Hepatocyte (in vitro differentiated cells): Measurements from ENCODE around the gene KCND3. TPM values are rescaled to one million over a fixed set of nuclear protein-coding genes. Genes with fewer than 3 reads are reported as not detected.

Experiments
- DNase-seq: peaks from one replicate; pipeline ENCODE4 v3.0.0-alpha.2; 2016; ENCODE audit warnings: low spot score
- H2AFZ ChIP-seq: fragments of 200-600 bp; sonication (generic); 2 replicates; pipeline ENCODE4 v1.6.0; 2016; ENCODE audit warnings: antibody characterized with exemption, mild to moderate bottlenecking
- H3K27ac ChIP-seq: fragments of 200-600 bp; sonication (generic); 2 replicates; pipeline ENCODE4 v1.5.1; 2016; ENCODE audit warnings: mild to moderate bottlenecking
- H3K27me3 ChIP-seq: fragments of 200-600 bp; sonication (generic); 2 replicates; pipeline ENCODE4 v1.6.1; 2016
- H3K36me3 ChIP-seq: fragments of 200-600 bp; sonication (generic); replicated peaks from 2 replicates; pipeline ENCODE4 v1.5.1; 2016; ENCODE audit warnings: low read depth; ENCODE audit not compliant: insufficient read depth
- H3K4me1 ChIP-seq: fragments of 200-600 bp; sonication (generic); 2 replicates; pipeline ENCODE4 v1.5.1; 2016; ENCODE audit warnings: mild to moderate bottlenecking, moderate library complexity; ENCODE audit not compliant: insufficient read depth
- H3K4me2 ChIP-seq: fragments of 200-600 bp; sonication (generic); 2 replicates; pipeline ENCODE4 v1.6.0; 2016
- H3K4me3 ChIP-seq: fragments of 200-600 bp; sonication (generic); 2 replicates; pipeline ENCODE4 v1.5.1; 2016; ENCODE audit warnings: mild to moderate bottlenecking
- H3K79me2 ChIP-seq: fragments of 200-600 bp; sonication (generic); 2 replicates; pipeline ENCODE4 v1.6.0; 2017; ENCODE audit warnings: mild to moderate bottlenecking
- H3K9me2 ChIP-seq: fragments of 200-600 bp; sonication (generic); replicated peaks from 2 replicates; pipeline ENCODE4 v1.6.0; 2017; ENCODE audit warnings: mild to moderate bottlenecking; ENCODE audit not compliant: insufficient read depth
- H3K9me3 ChIP-seq: fragments of 200-600 bp; sonication (generic); 2 replicates; pipeline ENCODE4 v1.5.1; 2016; ENCODE audit warnings: low read depth, mild to moderate bottlenecking
- H4K20me1 ChIP-seq: fragments of 200-600 bp; sonication (generic); 2 replicates; pipeline ENCODE4 v1.6.0; 2016; ENCODE audit warnings: mild to moderate bottlenecking; ENCODE audit not compliant: insufficient read depth, poor library complexity, severe bottlenecking
- EZH2 ChIP-seq: fragments of 200-600 bp; sonication (generic); IDR thresholded peaks from 2 replicates; pipeline ENCODE4 v1.6.1; 2016; ENCODE audit warnings: antibody characterized with exemption, mild to moderate bottlenecking, borderline replicate concordance
- EZH2phosphoT487 ChIP-seq: fragments of 200-600 bp; sonication (generic); IDR thresholded peaks from one replicate; pipeline ENCODE4 v1.6.1; 2018; ENCODE audit warnings: antibody characterized with exemption, mild to moderate bottlenecking, low read depth, moderate library complexity; ENCODE audit not compliant: unreplicated experiment, severe bottlenecking
- WGBS: methylation state at CpG from one replicate; pipeline ENCODE4 v1.1.6; 2016; ENCODE audit warnings: low lambda C conversion rate; ENCODE audit errors: missing lambda C conversion rate; 5-methylcytosine and 5-hydroxymethylcytosine counted together
- polyA plus RNA-seq: library from polyadenylated mRNA; unstranded; fragments of >200 nt; fragmentation: Nextera tagmentation; extraction: Ambion mirVana; gene quantifications from 2 replicates; pipeline ENCODE4 v1.2.1, GENCODE V29; 2016
- total RNA-seq: library from RNA; depleted of rRNA; stranded (reverse); fragments of >200 nt; gene quantifications from 2 replicates; pipeline ENCODE4 v1.2.3, GENCODE V29; 2014
- TF ChIP-seq, protein P1 (sequence below): fragments of 200-600 bp; sonication (generic); IDR thresholded peaks from 2 replicates; pipeline ENCODE4 v1.5.1; 2016; ENCODE audit warnings: antibody characterized with exemption, mild to moderate bottlenecking; ENCODE audit not compliant: poor library complexity

Gene KCND3
- total and polyA plus RNA-seq, 2 experiments from 2014 or later: 1.4 to 2.7 TPM

DNA sequence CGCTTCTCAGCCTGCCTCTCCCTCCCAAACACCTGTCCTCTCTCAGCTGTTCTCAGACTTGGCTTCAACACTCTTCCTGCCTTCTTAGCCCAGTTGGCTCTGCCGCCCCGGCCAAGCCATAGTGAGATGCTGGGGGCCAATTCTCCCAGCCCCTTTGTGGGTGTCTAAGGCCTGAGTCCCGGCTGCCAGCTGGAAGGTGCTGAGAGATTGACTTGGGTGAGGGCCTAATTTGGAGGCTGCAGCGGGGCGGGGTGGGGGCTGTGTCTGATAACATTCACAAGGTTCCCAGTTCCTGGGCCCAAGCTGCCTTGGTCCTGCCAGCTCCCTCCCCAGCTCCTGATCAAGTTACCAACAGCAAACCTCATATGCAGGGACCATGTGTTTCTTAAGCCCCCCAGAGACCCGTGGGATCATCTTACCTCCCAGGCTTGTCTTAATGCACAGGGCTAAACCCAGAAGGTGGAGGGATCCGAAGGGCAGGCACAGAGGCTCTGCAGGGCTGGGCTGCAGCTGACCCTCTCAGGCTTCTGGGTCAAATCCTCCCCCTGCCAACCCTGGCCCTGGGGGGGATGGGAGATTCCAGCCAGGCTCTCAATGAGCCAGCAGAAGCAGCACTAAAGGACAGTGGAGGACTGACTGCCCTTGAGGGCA lies 260.1 kb downstream of the KCND3 start:
- no peak for DNase-seq

DNA sequence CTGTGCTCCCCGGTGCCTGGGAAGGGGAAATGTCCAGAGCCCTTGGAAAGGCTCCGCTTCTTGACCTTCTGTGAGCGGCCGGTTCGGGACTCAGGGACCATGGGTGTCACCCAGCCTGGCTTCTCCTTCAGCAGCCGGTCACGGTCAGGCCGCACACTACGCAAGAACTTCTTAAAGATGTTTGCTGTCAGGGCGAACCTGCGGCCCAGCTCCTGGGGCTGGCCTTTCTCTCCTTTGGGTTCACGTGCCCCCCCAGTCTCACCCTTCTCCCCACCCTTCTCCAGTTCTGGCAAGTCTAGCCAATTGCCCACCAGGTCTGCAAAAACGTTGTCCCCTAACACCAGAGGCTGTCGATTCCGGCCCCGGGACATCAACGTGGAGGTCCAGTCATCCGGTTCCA lies 262.4 kb downstream of the KCND3 start:
- no peaks in the 10 kb centered on the region for H3K9me3 ChIP-seq
- TF ChIP-seq, protein P1, sequence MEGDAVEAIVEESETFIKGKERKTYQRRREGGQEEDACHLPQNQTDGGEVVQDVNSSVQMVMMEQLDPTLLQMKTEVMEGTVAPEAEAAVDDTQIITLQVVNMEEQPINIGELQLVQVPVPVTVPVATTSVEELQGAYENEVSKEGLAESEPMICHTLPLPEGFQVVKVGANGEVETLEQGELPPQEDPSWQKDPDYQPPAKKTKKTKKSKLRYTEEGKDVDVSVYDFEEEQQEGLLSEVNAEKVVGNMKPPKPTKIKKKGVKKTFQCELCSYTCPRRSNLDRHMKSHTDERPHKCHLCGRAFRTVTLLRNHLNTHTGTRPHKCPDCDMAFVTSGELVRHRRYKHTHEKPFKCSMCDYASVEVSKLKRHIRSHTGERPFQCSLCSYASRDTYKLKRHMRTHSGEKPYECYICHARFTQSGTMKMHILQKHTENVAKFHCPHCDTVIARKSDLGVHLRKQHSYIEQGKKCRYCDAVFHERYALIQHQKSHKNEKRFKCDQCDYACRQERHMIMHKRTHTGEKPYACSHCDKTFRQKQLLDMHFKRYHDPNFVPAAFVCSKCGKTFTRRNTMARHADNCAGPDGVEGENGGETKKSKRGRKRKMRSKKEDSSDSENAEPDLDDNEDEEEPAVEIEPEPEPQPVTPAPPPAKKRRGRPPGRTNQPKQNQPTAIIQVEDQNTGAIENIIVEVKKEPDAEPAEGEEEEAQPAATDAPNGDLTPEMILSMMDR: no peak
- TF ChIP-seq EZH2phosphoT487: no peak
- H3K4me1 ChIP-seq: no peaks in the 10 kb centered on the region
- DNase-seq: no peak
- H3K79me2 ChIP-seq: no peaks in the 10 kb centered on the region
- H3K27ac ChIP-seq: no peak overlapping the region
- no peaks in the 10 kb centered on the region for H4K20me1 ChIP-seq
- no peaks in the 10 kb centered on the region for H3K27me3 ChIP-seq
- H2AFZ ChIP-seq: no peak overlapping the region
- H3K4me2 ChIP-seq: no peak overlapping the region
- 93% methylated on average over 18 of the region's 18 CpGs for WGBS
- no peaks in the 10 kb centered on the region for H3K36me3 ChIP-seq
- H3K9me2 ChIP-seq: no peaks in the 10 kb centered on the region
- no peak overlapping the region for H3K4me3 ChIP-seq

More for the DNA sequence above, 260.1 kb downstream of the KCND3 start:
- Histone ChIP-seq H3K4me1 (peaks cover 8% of the 10 kb centered on the region), H3K9me3 (no peaks in the 10 kb centered on the region), H3K9me2 (no peaks in the 10 kb centered on the region), H3K36me3 (no peaks in the 10 kb centered on the region), H3K4me2 (no peak overlapping the region), H3K27ac (no peak overlapping the region), H2AFZ (no peak overlapping the region), H3K27me3 (no peaks in the 10 kb centered on the region), H4K20me1 (no peaks in the 10 kb centered on the region), H3K79me2 (no peaks in the 10 kb centered on the region), H3K4me3 (no peak overlapping the region)
- WGBS: 74% methylated on average over 8 of the region's 8 CpGs
- TF ChIP-seq EZH2 (no peak), EZH2phosphoT487 (no peak)
- TF ChIP-seq, protein P1: no peak

DNA sequence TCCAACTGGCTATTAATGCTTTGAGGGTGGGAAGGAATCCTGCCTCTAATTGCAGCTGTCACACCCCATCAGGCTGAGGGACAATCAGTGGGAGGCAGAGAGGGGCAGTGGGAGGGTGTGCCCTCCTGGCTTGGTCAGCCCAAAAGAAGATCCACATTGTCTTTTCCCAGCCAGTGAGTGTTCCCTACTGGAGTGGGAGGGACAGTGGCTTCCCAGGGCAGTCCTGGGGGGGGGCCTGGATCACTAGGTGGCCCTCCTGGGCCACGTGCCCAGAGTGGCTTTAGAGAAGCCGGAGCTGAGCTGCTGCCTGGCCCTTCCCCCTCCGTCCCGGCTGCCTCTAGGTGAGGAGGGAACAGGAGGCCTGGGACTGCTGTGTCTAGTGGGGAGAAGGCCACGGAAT lies 264.3 kb downstream of the KCND3 start:
- Histone ChIP-seq H2AFZ (no peak overlapping the region), H3K36me3 (no peaks in the 10 kb centered on the region), H3K27ac (no peak overlapping the region), H3K4me3 (no peak overlapping the region), H3K9me2 (no peaks in the 10 kb centered on the region), H4K20me1 (no peaks in the 10 kb centered on the region), H3K27me3 (no peaks in the 10 kb centered on the region), H3K9me3 (no peaks in the 10 kb centered on the region), H3K4me2 (no peak overlapping the region), H3K79me2 (no peaks in the 10 kb centered on the region), H3K4me1 (no peaks in the 10 kb centered on the region)
- no peak for DNase-seq
- TF ChIP-seq EZH2phosphoT487: no peak
- no peak for TF ChIP-seq EZH2
- TF ChIP-seq, protein P1: no peak
- WGBS: 58% methylated on average over 5 of the region's 5 CpGs

DNA sequence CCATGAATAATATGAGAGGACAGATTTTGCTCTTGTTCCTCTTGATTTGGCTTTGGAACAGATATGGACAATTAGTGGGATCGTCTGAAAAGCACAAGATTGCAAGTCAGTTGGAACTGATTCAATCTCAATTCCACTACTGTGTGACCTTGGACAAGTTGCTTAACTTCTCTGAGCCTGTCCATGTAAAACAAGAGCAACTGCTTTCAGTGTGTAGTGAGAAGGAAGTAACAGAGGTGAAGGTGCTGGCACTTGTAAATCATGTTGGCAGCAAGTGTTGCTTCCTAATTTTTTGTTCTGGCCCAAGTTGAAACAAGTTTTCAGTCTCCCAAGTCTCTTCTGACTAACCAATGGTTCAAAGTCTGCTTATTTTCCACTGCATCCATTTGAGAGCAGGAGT lies 265.6 kb downstream of the KCND3 start:
- no peaks in the 10 kb centered on the region for H3K79me2 ChIP-seq
- no peak overlapping the region for H3K27ac ChIP-seq
- DNase-seq: no peak
- H3K9me2 ChIP-seq: no peaks in the 10 kb centered on the region
- no peaks in the 10 kb centered on the region for H4K20me1 ChIP-seq
- no peak overlapping the region for H3K4me2 ChIP-seq
- no peaks in the 10 kb centered on the region for H3K9me3 ChIP-seq
- no peaks in the 10 kb centered on the region for H3K36me3 ChIP-seq
- no peak overlapping the region for H2AFZ ChIP-seq
- H3K4me1 ChIP-seq: no peaks in the 10 kb centered on the region
- no peak for TF ChIP-seq EZH2
- 89% methylated on average over 1 of the region's 1 CpG for WGBS
- H3K27me3 ChIP-seq: no peaks in the 10 kb centered on the region
- H3K4me3 ChIP-seq: no peak overlapping the region
